SK-N-SH (cell line): ENCODE measurements around the gene CKS1B.

Source experiments
- EZH2phosphoT487 ChIP-seq: fragments of 200-600 bp; sonication (generic); IDR thresholded peaks from 2 replicates; pipeline ENCODE4 v1.6.1; 2017; ENCODE audit warnings: low read depth, mixed run types, mild to moderate bottlenecking, antibody characterized with exemption, moderate library complexity, borderline replicate concordance
- TF ChIP-seq, protein P1 (sequence below): fragments of 200-600 bp; sonication (generic); IDR thresholded peaks from 2 replicates; pipeline ENCODE4 v1.6.1; 2017; ENCODE audit warnings: antibody characterized with exemption, mild to moderate bottlenecking, moderate library complexity

- TF ChIP-seq EZH2phosphoT487: no peak
- TF ChIP-seq, protein P1, sequence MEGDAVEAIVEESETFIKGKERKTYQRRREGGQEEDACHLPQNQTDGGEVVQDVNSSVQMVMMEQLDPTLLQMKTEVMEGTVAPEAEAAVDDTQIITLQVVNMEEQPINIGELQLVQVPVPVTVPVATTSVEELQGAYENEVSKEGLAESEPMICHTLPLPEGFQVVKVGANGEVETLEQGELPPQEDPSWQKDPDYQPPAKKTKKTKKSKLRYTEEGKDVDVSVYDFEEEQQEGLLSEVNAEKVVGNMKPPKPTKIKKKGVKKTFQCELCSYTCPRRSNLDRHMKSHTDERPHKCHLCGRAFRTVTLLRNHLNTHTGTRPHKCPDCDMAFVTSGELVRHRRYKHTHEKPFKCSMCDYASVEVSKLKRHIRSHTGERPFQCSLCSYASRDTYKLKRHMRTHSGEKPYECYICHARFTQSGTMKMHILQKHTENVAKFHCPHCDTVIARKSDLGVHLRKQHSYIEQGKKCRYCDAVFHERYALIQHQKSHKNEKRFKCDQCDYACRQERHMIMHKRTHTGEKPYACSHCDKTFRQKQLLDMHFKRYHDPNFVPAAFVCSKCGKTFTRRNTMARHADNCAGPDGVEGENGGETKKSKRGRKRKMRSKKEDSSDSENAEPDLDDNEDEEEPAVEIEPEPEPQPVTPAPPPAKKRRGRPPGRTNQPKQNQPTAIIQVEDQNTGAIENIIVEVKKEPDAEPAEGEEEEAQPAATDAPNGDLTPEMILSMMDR: no peak
Measured at GRCh38 chr1:155014709-155015508, 40.4 kb downstream of the CKS1B start.
